Parathyroid adenoma (tissue), 2 donors: ENCODE results near the gene FRMD4A.

ENCODE experiments used
- H2AFZ ChIP-seq: fragments of 300-600 bp; sonication (generic); one replicate; pipeline ENCODE4 v1.7.0; 2017; ENCODE audit warnings: antibody characterized with exemption, mild to moderate bottlenecking
- H3K27ac ChIP-seq: fragments of 300-600 bp; sonication (generic); one replicate; pipeline ENCODE4 v1.7.0; 2017
- H3K27me3 ChIP-seq: fragments of 300-600 bp; sonication (generic); one replicate; pipeline ENCODE4 v1.7.0; 2017; ENCODE audit warnings: low read length; ENCODE audit not compliant: control insufficient read depth, insufficient read depth
- H3K36me3 ChIP-seq: fragments of 300-600 bp; sonication (generic); one replicate; pipeline ENCODE4 v1.7.0; 2017; ENCODE audit warnings: low read length; ENCODE audit not compliant: control insufficient read depth, insufficient read depth
- H3K4me1 ChIP-seq: fragments of 300-600 bp; sonication (generic); one replicate; pipeline ENCODE4 v1.7.0; 2017; ENCODE audit warnings: control low read depth
- H3K4me2 ChIP-seq: fragments of 300-600 bp; sonication (generic); one replicate; pipeline ENCODE4 v1.7.0; 2017; ENCODE audit warnings: low read length
- H3K4me3 ChIP-seq: fragments of 300-600 bp; sonication (generic); one replicate; pipeline ENCODE4 v1.7.0; 2017; ENCODE audit warnings: low read depth, low read length
- H3K79me2 ChIP-seq: fragments of 300-600 bp; sonication (generic); one replicate; pipeline ENCODE4 v1.7.0; 2017; ENCODE audit warnings: control low read depth
- H3K9ac ChIP-seq: fragments of 300-600 bp; sonication (generic); one replicate; pipeline ENCODE4 v1.7.0; 2017; ENCODE audit warnings: mild to moderate bottlenecking
- H3K9me3 ChIP-seq: fragments of 300-600 bp; sonication (generic); one replicate; pipeline ENCODE4 v1.7.0; 2017; ENCODE audit warnings: low read length; ENCODE audit not compliant: control insufficient read depth
- TF ChIP-seq, protein P1 (sequence below): fragments of 300-600 bp; sonication (generic); IDR thresholded peaks from one replicate; pipeline ENCODE4 v1.7.0; 2017; ENCODE audit warnings: antibody characterized with exemption, mild to moderate bottlenecking
- donor health status: primary hyperparathyroidism.

The FRMD4A gene

DNA sequence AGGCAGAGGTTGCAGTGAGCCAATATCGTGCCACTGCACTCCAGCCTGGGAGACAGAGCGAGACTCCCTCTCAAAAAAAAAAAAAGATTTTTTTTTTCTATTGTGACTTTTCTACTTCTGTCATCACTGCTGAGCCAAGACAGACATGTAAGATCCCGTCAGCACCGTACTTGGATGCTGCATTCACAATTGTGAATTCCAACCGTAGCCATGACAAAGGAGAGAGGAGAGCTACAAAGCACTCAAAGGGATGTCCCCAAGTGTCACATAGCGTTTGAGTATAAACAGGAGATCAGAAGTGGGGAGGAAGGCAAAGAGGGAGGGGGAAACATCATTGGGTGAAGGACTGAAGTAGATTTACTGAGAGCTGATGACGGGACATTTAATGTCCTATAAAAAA is 599.8 kb downstream of the FRMD4A start:
- Histone ChIP-seq H3K4me2 (no peak overlapping the region), H3K4me1 (no peaks in the 10 kb centered on the region), H2AFZ (no peak overlapping the region), H3K36me3 (no peaks in the 10 kb centered on the region), H3K4me3 (no peak overlapping the region), H3K27ac (no peak overlapping the region), H3K9ac (no peak overlapping the region), H3K27me3 (no peaks in the 10 kb centered on the region), H3K9me3 (no peaks in the 10 kb centered on the region), H3K79me2 (no peaks in the 10 kb centered on the region)
- TF ChIP-seq, protein P1, sequence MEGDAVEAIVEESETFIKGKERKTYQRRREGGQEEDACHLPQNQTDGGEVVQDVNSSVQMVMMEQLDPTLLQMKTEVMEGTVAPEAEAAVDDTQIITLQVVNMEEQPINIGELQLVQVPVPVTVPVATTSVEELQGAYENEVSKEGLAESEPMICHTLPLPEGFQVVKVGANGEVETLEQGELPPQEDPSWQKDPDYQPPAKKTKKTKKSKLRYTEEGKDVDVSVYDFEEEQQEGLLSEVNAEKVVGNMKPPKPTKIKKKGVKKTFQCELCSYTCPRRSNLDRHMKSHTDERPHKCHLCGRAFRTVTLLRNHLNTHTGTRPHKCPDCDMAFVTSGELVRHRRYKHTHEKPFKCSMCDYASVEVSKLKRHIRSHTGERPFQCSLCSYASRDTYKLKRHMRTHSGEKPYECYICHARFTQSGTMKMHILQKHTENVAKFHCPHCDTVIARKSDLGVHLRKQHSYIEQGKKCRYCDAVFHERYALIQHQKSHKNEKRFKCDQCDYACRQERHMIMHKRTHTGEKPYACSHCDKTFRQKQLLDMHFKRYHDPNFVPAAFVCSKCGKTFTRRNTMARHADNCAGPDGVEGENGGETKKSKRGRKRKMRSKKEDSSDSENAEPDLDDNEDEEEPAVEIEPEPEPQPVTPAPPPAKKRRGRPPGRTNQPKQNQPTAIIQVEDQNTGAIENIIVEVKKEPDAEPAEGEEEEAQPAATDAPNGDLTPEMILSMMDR = no peak

GRCh38 chr10:13730306-13730652 is 600.4 kb downstream of the FRMD4A start:
- H3K4me1 ChIP-seq = no peaks in the 10 kb centered on the region
- H3K36me3 ChIP-seq = no peaks in the 10 kb centered on the region
- H3K27ac ChIP-seq = no peak overlapping the region

GRCh38 chr10:13729586-13730305 is 601.0 kb downstream of the FRMD4A start:
- Histone ChIP-seq H3K9ac (no peak overlapping the region), H2AFZ (no peak overlapping the region), H3K27me3 (no peaks in the 10 kb centered on the region), H3K36me3 (no peaks in the 10 kb centered on the region), H3K4me3 (no peak overlapping the region), H3K79me2 (no peaks in the 10 kb centered on the region), H3K9me3 (no peaks in the 10 kb centered on the region), H3K4me1 (no peaks in the 10 kb centered on the region), H3K4me2 (no peak overlapping the region), H3K27ac (no peak overlapping the region)
- TF ChIP-seq, protein P1 = no peak

More at GRCh38 chr10:13730306-13730652, 600.4 kb downstream of the FRMD4A start:
- Histone ChIP-seq H3K4me2 (no peak overlapping the region), H3K4me3 (no peak overlapping the region), H3K9ac (no peak overlapping the region), H3K79me2 (no peaks in the 10 kb centered on the region), H3K27me3 (no peaks in the 10 kb centered on the region), H3K9me3 (no peaks in the 10 kb centered on the region), H2AFZ (no peak overlapping the region)
- TF ChIP-seq, protein P1 = no peak

DNA sequence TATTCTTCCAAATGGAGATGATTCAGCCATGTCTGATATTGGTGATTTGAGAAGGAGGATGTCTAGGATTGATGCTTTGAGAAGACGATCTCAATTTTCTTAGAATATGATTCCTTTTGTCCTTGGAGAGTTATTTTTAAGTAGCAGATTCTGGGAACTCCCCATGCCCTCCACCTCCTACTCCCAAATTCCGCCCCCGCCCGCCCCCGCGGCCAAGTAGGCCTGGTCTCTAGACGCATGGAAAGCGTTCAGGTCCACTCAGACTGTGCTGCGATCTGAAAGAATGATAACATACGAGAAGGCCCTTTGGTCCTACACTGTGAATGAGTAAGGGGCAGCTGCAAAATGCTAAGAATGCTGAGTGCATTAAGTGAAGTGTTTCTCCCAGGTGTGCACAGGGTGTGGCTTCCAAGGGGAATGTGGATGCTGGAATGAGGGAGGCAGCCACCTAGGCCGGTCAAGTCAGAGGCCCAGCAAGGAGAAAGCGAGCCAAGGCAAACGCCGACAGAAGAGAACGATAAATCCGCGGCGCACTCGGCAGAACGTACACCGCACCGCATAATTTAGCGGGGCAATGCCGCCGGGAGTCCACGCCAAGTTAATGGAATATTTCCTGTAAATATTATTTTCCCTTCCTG is 601.7 kb downstream of the FRMD4A start:
- H3K27me3 ChIP-seq = no peaks in the 10 kb centered on the region

More for the DNA sequence above, 601.7 kb downstream of the FRMD4A start:
- Histone ChIP-seq H3K9me3 (no peaks in the 10 kb centered on the region), H3K79me2 (no peaks in the 10 kb centered on the region), H3K4me2 (no peak overlapping the region), H3K36me3 (no peaks in the 10 kb centered on the region), H3K27ac (no peak overlapping the region), H3K9ac (no peak overlapping the region), H2AFZ (no peak overlapping the region), H3K4me1 (no peaks in the 10 kb centered on the region), H3K4me3 (no peak overlapping the region)
- TF ChIP-seq, protein P1 = no peak
